DOHH2 (cell line): ENCODE data around the gene VWA3B.

Experiments used
- CTCF ChIP-seq: fragments of 200-600 bp; sonication (generic); IDR thresholded peaks from one replicate; pipeline ENCODE4 v1.5.1; 2014; ENCODE audit warnings: antibody characterized with exemption, mild to moderate bottlenecking, low read depth, low read length; ENCODE audit not compliant: poor library complexity, severe bottlenecking
- EZH2phosphoT487 ChIP-seq: fragments of 200-600 bp; sonication (generic); IDR thresholded peaks from 2 replicates; pipeline ENCODE4 v1.6.1; 2017; ENCODE audit warnings: borderline replicate concordance, mild to moderate bottlenecking, antibody characterized with exemption, low read length, moderate library complexity, mixed read lengths

- TF ChIP-seq CTCF, result no peak
- TF ChIP-seq EZH2phosphoT487, result no peak
Measured at GRCh38 chr2:98263362-98263761, 176.4 kb downstream of the VWA3B start.
